HEK293 (cell line): Measurements from ENCODE around the gene SETD2.

ENCODE experiments used
- CTCF ChIA-PET: fragments of 350-600 bp; formaldehyde crosslinking; extraction: SDS; loops from one replicate; lab custom pipeline; 2021; ENCODE audit warnings: antibody characterized with exemption; lab: Yijun Ruan, JAX
- POLR2A ChIA-PET: fragments of 300-600 bp; formaldehyde crosslinking; extraction: SDS; loops from one replicate; lab custom pipeline; 2020; ENCODE audit warnings: antibody characterized with exemption, inconsistent platforms; lab: Yijun Ruan, JAX
- H3K27ac ChIP-seq: fragments of 200-500 bp; sonication (Bioruptor generic); 2 replicates; pipeline ENCODE4 v1.5.1; 2014; ENCODE audit warnings: low read depth, low read length, control low read depth, inconsistent platforms; ENCODE audit errors: extremely low read depth
- H3K36me3 ChIP-seq, 2 experiments: fragments of 200-500 bp in 1 of 2; sonication (Bioruptor generic) in 1 of 2; 1 replicate in 1 of 2; 2 replicates in 1 of 2; pipeline ENCODE4 v1.5.1; 2014 to 2017; ENCODE audit warnings: inconsistent platforms in 2 of 2, low read length in 2 of 2; ENCODE audit not compliant: control insufficient read depth in 2 of 2, insufficient read depth in 1 of 2
- H3K4me1 ChIP-seq: fragments of 200-500 bp; sonication (Bioruptor generic); 2 replicates; pipeline ENCODE4 v1.5.1; 2014; ENCODE audit warnings: mild to moderate bottlenecking, low read length, inconsistent platforms; ENCODE audit not compliant: control insufficient read depth, insufficient read depth
- H3K4me3 ChIP-seq: 2 replicates; pipeline ENCODE4 v1.5.1; 2011; ENCODE audit warnings: low read depth, mild to moderate bottlenecking, control low read depth, low read length, moderate library complexity
- H3K9me3 ChIP-seq: fragments of 200-500 bp; sonication (Bioruptor generic); 2 replicates; pipeline ENCODE4 v1.5.1; 2014; ENCODE audit warnings: low read depth, low read length, inconsistent platforms; ENCODE audit not compliant: control insufficient read depth, insufficient read depth
- BCL11A ChIP-seq: fragments of 450-650 bp; formaldehyde crosslinking; IDR thresholded peaks from 2 replicates; pipeline ENCODE4 v1.5.1; 2016; ENCODE audit warnings: low read depth, missing biosample characterization, missing genetic modification characterization
- HIC1 ChIP-seq: fragments of 450-650 bp; formaldehyde crosslinking; IDR thresholded peaks from 2 replicates; pipeline ENCODE4 v1.5.1; 2016; ENCODE audit warnings: missing biosample characterization, missing genetic modification characterization
- HOXC10 ChIP-seq: sonication (generic); formaldehyde crosslinking; IDR thresholded peaks from 2 replicates; pipeline ENCODE4 v1.8.1; 2023; ENCODE audit warnings: mild to moderate bottlenecking, missing genetic modification reagents
- KLF10 ChIP-seq: fragments of 450-650 bp; IDR thresholded peaks from 2 replicates; pipeline ENCODE4 v1.5.1; 2018; ENCODE audit warnings: missing biosample characterization, mild to moderate bottlenecking, missing genetic modification characterization
- REPIN1 ChIP-seq: fragments of 450-650 bp; formaldehyde crosslinking; IDR thresholded peaks from 2 replicates; pipeline ENCODE4 v1.5.1; 2017; ENCODE audit warnings: missing biosample characterization, missing genetic modification characterization, low read depth
- TRIM28 ChIP-seq: IDR thresholded peaks from 2 replicates; pipeline ENCODE4 v1.6.1; 2011; ENCODE audit warnings: low read length, control low read depth, borderline replicate concordance
- ZBTB20 ChIP-seq: fragments of 450-650 bp; formaldehyde crosslinking; IDR thresholded peaks from 2 replicates; pipeline ENCODE4 v1.5.1; 2016; ENCODE audit warnings: missing biosample characterization, missing genetic modification characterization
- ZFP3 ChIP-seq: fragments of 450-650 bp; formaldehyde crosslinking; IDR thresholded peaks from 2 replicates; pipeline ENCODE4 v1.5.1; 2016; ENCODE audit warnings: low read depth, missing biosample characterization, missing genetic modification characterization
- ZNF18 ChIP-seq: fragments of 450-650 bp; formaldehyde crosslinking; IDR thresholded peaks from 2 replicates; pipeline ENCODE4 v1.5.1; 2016; ENCODE audit warnings: missing biosample characterization, missing genetic modification characterization
- ZNF23 ChIP-seq: fragments of 450-650 bp; formaldehyde crosslinking; IDR thresholded peaks from 2 replicates; pipeline ENCODE4 v1.5.1; 2016; ENCODE audit warnings: missing biosample characterization, missing genetic modification characterization, borderline replicate concordance
- ZNF239 ChIP-seq: fragments of 450-650 bp; formaldehyde crosslinking; IDR thresholded peaks from 2 replicates; pipeline ENCODE4 v1.5.1; 2016; ENCODE audit warnings: missing biosample characterization, missing genetic modification characterization
- ZNF274 ChIP-seq, 2 experiments: fragments of 200-500 bp in 1 of 2; fragments of 450-650 bp in 1 of 2; sonication (Bioruptor generic) in 1 of 2; formaldehyde crosslinking in 1 of 2; IDR thresholded peaks; 2 replicates each; pipeline versions ENCODE4 v1.5.1 to v1.6.1; 2014 to 2016; ENCODE audit warnings: borderline replicate concordance in 1 of 2, inconsistent platforms in 1 of 2, low read length in 1 of 2, missing biosample characterization in 1 of 2, missing genetic modification characterization in 1 of 2
- ZNF341 ChIP-seq: fragments of 450-650 bp; formaldehyde crosslinking; IDR thresholded peaks from 2 replicates; pipeline ENCODE4; 2016; ENCODE audit warnings: low read depth, missing biosample characterization, missing genetic modification characterization
- ZNF37A ChIP-seq: fragments of 450-650 bp; IDR thresholded peaks from 2 replicates; pipeline ENCODE4 v1.5.1; 2018; ENCODE audit warnings: missing biosample characterization, missing genetic modification characterization
- ZNF391 ChIP-seq: fragments of 450-650 bp; formaldehyde crosslinking; IDR thresholded peaks from 2 replicates; pipeline ENCODE4 v1.5.1; 2016; ENCODE audit warnings: low read depth, missing biosample characterization, missing genetic modification characterization, borderline replicate concordance
- ZNF398 ChIP-seq: fragments of 450-650 bp; formaldehyde crosslinking; IDR thresholded peaks from 2 replicates; pipeline ENCODE4 v1.5.1; 2017; ENCODE audit warnings: missing biosample characterization, missing genetic modification characterization
- ZNF423 ChIP-seq: fragments of 450-650 bp; formaldehyde crosslinking; IDR thresholded peaks from 2 replicates; pipeline ENCODE4 v1.5.1; 2016; ENCODE audit warnings: missing biosample characterization, missing genetic modification characterization
- ZNF548 ChIP-seq: fragments of 450-650 bp; formaldehyde crosslinking; IDR thresholded peaks from 2 replicates; pipeline ENCODE4 v1.5.1; 2016; ENCODE audit warnings: missing biosample characterization, missing genetic modification characterization
- ZNF558 ChIP-seq: fragments of 450-650 bp; formaldehyde crosslinking; IDR thresholded peaks from 2 replicates; pipeline ENCODE4 v1.5.1; 2016; ENCODE audit warnings: missing biosample characterization, missing genetic modification characterization
- ZNF660 ChIP-seq: fragments of 450-650 bp; IDR thresholded peaks from 2 replicates; pipeline ENCODE4 v1.5.1; 2018; ENCODE audit warnings: missing biosample characterization, mild to moderate bottlenecking, missing genetic modification characterization
- ZNF776 ChIP-seq: fragments of 450-650 bp; formaldehyde crosslinking; IDR thresholded peaks from 2 replicates; pipeline ENCODE4 v1.5.0; 2017; ENCODE audit warnings: missing biosample characterization, missing genetic modification characterization, borderline replicate concordance
- ZNF785 ChIP-seq: fragments of 450-650 bp; formaldehyde crosslinking; IDR thresholded peaks from 2 replicates; pipeline ENCODE4 v1.5.1; 2016; ENCODE audit warnings: missing biosample characterization, missing genetic modification characterization
- ZNF830 ChIP-seq: fragments of 450-650 bp; IDR thresholded peaks from 2 replicates; pipeline ENCODE4 v1.5.0; 2018; ENCODE audit warnings: missing biosample characterization, missing genetic modification characterization, low read depth, mild to moderate bottlenecking, moderate library complexity
- ZNF837 ChIP-seq: fragments of 450-650 bp; formaldehyde crosslinking; IDR thresholded peaks from 2 replicates; pipeline ENCODE4 v1.5.1; 2016; ENCODE audit warnings: missing biosample characterization, missing genetic modification characterization
- TF ChIP-seq, protein P1 (sequence below): fragments of 450-650 bp; formaldehyde crosslinking; IDR thresholded peaks from 2 replicates; pipeline ENCODE4 v1.5.1; 2016; ENCODE audit warnings: missing biosample characterization, missing genetic modification characterization

Gene SETD2

DNA sequence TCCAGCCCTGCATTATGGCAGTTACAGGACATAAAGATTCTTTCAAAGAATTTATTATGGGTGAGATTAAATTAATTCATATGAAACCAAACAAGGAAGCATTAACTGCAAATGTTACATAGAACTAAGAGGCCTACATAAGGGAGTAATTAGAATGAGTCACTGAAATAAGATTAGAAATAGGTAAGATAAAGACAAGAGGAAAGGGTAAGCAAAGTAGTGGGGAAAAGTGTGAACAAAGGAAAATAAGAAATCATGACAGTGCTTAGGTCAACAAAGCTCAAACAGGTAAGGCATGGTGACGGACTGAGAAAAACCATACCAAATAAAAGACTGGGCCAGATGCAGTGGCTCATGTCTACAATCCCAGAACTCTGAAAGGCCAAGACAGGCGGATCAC is 74.3 kb downstream of the SETD2 start:
- H3K27ac ChIP-seq: no peak overlapping the region
- ChIA-PET CTCF (no interaction called here), POLR2A (no interaction called here)
- H3K9me3 ChIP-seq: no peaks in the 10 kb centered on the region
- H3K36me3 ChIP-seq: peaks cover 14 to 57% of the 10 kb centered on the region in 2 experiments; a peak in 2 of 3 replicates
- H3K4me3 ChIP-seq: no peak overlapping the region
- TF ChIP-seq ZNF830 (tag by site-specific recombination): no peak
- TF ChIP-seq TRIM28: no peak
- TF ChIP-seq ZNF23 (tag by site-specific recombination): no peak
- TF ChIP-seq ZNF274 (IDR thresholded peaks at IDR 0.05; ENCODE audit: low read length): no peak
- no peak for TF ChIP-seq ZNF274 (tag by site-specific recombination; IDR thresholded peaks at IDR 0.05; ENCODE audit: borderline replicate concordance)
- no peak for TF ChIP-seq ZNF660 (tag by site-specific recombination)
- TF ChIP-seq BCL11A: no peak
- no peak for TF ChIP-seq ZNF785 (tag by site-specific recombination)
- TF ChIP-seq ZNF837 (tag by site-specific recombination): no peak
- TF ChIP-seq ZNF341 (tag by site-specific recombination): no peak
- TF ChIP-seq, protein P1, sequence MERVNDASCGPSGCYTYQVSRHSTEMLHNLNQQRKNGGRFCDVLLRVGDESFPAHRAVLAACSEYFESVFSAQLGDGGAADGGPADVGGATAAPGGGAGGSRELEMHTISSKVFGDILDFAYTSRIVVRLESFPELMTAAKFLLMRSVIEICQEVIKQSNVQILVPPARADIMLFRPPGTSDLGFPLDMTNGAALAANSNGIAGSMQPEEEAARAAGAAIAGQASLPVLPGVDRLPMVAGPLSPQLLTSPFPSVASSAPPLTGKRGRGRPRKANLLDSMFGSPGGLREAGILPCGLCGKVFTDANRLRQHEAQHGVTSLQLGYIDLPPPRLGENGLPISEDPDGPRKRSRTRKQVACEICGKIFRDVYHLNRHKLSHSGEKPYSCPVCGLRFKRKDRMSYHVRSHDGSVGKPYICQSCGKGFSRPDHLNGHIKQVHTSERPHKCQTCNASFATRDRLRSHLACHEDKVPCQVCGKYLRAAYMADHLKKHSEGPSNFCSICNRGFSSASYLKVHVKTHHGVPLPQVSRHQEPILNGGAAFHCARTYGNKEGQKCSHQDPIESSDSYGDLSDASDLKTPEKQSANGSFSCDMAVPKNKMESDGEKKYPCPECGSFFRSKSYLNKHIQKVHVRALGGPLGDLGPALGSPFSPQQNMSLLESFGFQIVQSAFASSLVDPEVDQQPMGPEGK: no peak
- no peaks in the 10 kb centered on the region for H3K4me1 ChIP-seq

- POLR2A ChIA-PET: no interaction called here
- TF ChIP-seq HIC1 (tag by site-specific recombination) (no peak), ZNF37A (no peak), ZBTB20 (tag by site-specific recombination) (no peak), ZNF548 (tag by site-specific recombination) (no peak), ZNF391 (tag by site-specific recombination) (no peak), ZNF558 (no peak), ZNF398 (no peak)
- TF ChIP-seq, all 188 proteins: peak for 0
- Histone ChIP-seq H3K4me1 (no peaks in the 10 kb centered on the region), H3K36me3 (peaks cover 11 to 76% of the 10 kb centered on the region in 2 experiments; a peak in 2 of 3 replicates), H3K27ac (no peak overlapping the region), H3K9me3 (no peaks in the 10 kb centered on the region), H3K4me3 (no peak overlapping the region)
- CTCF ChIA-PET: no interaction called here
Measured at GRCh38 chr3:47086071-47086470, 77.8 kb downstream of the SETD2 start.

DNA sequence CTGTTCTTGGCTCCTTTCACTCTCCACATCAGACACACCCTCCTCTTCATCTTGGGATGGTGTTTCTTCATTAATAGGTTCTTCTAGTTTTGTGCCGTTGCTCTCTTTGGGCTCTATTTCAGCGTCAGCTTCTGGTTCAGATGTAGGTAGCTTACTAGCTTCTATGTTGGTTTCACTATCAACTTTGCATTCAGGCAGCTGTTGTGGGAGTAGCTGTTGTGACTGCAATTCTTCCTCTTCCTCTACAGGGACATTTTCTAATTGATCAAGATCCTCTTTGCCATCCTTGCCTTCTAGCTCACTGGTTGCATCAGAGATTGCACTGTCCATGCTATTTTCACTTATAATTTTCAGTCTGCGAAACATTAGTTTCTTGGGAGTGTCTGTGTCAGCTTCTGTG is 80.1 kb downstream of the SETD2 start:
- H3K27ac ChIP-seq: no peak overlapping the region
- ChIA-PET POLR2A (no interaction called here), CTCF (interaction anchor here (0.7 kb wide), 1 partner anchor 153 kb away, joined by 4 read pairs; no protein-coding TSS in a partner anchor)
- H3K9me3 ChIP-seq: no peaks in the 10 kb centered on the region
- peaks cover 4 to 86% of the 10 kb centered on the region in 2 experiments; a peak in 1 of 3 replicates for H3K36me3 ChIP-seq
- no peak overlapping the region for H3K4me3 ChIP-seq
- no peaks in the 10 kb centered on the region for H3K4me1 ChIP-seq
- no peak for TF ChIP-seq ZNF776 (tag by site-specific recombination)
- TF ChIP-seq REPIN1 (tag by site-specific recombination): no peak
- no peak for TF ChIP-seq ZNF18 (tag by site-specific recombination)
- TF ChIP-seq KLF10: no peak
- no peak for TF ChIP-seq ZNF239 (tag by site-specific recombination)
- no peak for TF ChIP-seq ZNF423 (tag by site-specific recombination)
- no peak for TF ChIP-seq ZFP3 (tag by site-specific recombination)
- no peak for TF ChIP-seq HOXC10 (CRISPR knock-in tag)
